ENCODE measurements around the gene MEIS2.

MEIS2 gene

GRCh38 chr15:36904715-36905114 lies 195.6 kb downstream of the MEIS2 start:
- no peak for TF ChIP-seq CTCF (IDR thresholded peaks at IDR 0.05; ENCODE audit: unreplicated experiment in 3 of 3)
- H3K4me1 Mint-ChIP-seq: peaks cover 7% of the 10 kb centered on the region
- no peak overlapping the region for H3K4me3 Mint-ChIP-seq
- no peak overlapping the region for H3K27ac Mint-ChIP-seq
- H3K36me3 Mint-ChIP-seq (ENCODE audit: low read depth): peaks cover 8% of the 10 kb centered on the region
- H3K9me3 Mint-ChIP-seq: no peaks in the 10 kb centered on the region
- peaks cover 2% of the 10 kb centered on the region for H3K27me3 Mint-ChIP-seq (ENCODE audit: low read depth)

GRCh38 chr15:36903922-36904556 lies 196.3 kb downstream of the MEIS2 start:
- peak overlapping the region in 2 of 3 experiments; percentile 1 to 53 for H3K4me3 Mint-ChIP-seq
- no peaks in the 10 kb centered on the region for H3K27me3 Mint-ChIP-seq (ENCODE audit: low read depth)
- TF ChIP-seq CTCF (IDR thresholded peaks at IDR 0.05; ENCODE audit: unreplicated experiment in 3 of 3): no peak
- H3K27ac Mint-ChIP-seq: no peak overlapping the region
- peaks cover 11% of the 10 kb centered on the region for H3K4me1 Mint-ChIP-seq
- H3K36me3 Mint-ChIP-seq (ENCODE audit: low read depth): peaks cover under 1% of the 10 kb centered on the region
- H3K9me3 Mint-ChIP-seq: no peaks in the 10 kb centered on the region

- Mint-ChIP-seq H3K27me3 (ENCODE audit: low read depth) (no peaks in the 10 kb centered on the region), H3K27ac (no peak overlapping the region)
Measured at GRCh38 chr15:36903195-36903594, 197.2 kb downstream of the MEIS2 start.

GRCh38 chr15:36901012-36901411 lies 199.3 kb downstream of the MEIS2 start:
- no peak for TF ChIP-seq CTCF (IDR thresholded peaks at IDR 0.05; ENCODE audit: unreplicated experiment in 3 of 3)
- Mint-ChIP-seq H3K36me3 (ENCODE audit: low read depth) (peaks cover 5% of the 10 kb centered on the region), H3K9me3 (no peaks in the 10 kb centered on the region), H3K4me1 (peaks cover 38% of the 10 kb centered on the region), H3K4me3 (no peak overlapping the region), H3K27me3 (ENCODE audit: low read depth) (no peaks in the 10 kb centered on the region), H3K27ac (peak overlapping the region; percentile 55 to 83 (median 67))

More at GRCh38 chr15:36903195-36903594, 197.2 kb downstream of the MEIS2 start:
- H3K4me1 Mint-ChIP-seq: peaks cover 17% of the 10 kb centered on the region
- no peak for TF ChIP-seq CTCF (IDR thresholded peaks at IDR 0.05; ENCODE audit: unreplicated experiment in 3 of 3)
- H3K9me3 Mint-ChIP-seq: no peaks in the 10 kb centered on the region
- no peak overlapping the region for H3K4me3 Mint-ChIP-seq
- no peaks in the 10 kb centered on the region for H3K36me3 Mint-ChIP-seq (ENCODE audit: low read depth)

- TF ChIP-seq CTCF (IDR thresholded peaks at IDR 0.05; ENCODE audit: unreplicated experiment in 3 of 3): no peak
- Mint-ChIP-seq H3K27me3 (ENCODE audit: low read depth) (no peaks in the 10 kb centered on the region), H3K36me3 (ENCODE audit: low read depth) (peaks cover 12% of the 10 kb centered on the region), H3K9me3 (no peaks in the 10 kb centered on the region), H3K4me3 (no peak overlapping the region), H3K27ac (peak overlapping the region in 2 of 3 experiments; percentile 33 to 81), H3K4me1 (peaks cover 44% of the 10 kb centered on the region)
Measured at GRCh38 chr15:36899696-36900095, 200.7 kb downstream of the MEIS2 start.

GRCh38 chr15:36898536-36899126 lies 201.7 kb downstream of the MEIS2 start:
- Mint-ChIP-seq H3K4me1 (peaks cover 51% of the 10 kb centered on the region), H3K9me3 (no peaks in the 10 kb centered on the region), H3K27ac (peak overlapping the region; percentile 63 to 81 (median 78)), H3K4me3 (peak overlapping the region in 2 of 3 experiments; percentile 6 to 13), H3K36me3 (ENCODE audit: low read depth) (peaks cover 23% of the 10 kb centered on the region), H3K27me3 (ENCODE audit: low read depth) (no peaks in the 10 kb centered on the region)
- no peak for TF ChIP-seq CTCF (IDR thresholded peaks at IDR 0.05; ENCODE audit: unreplicated experiment in 3 of 3)

Measured in nephron (organoid).